Neural progenitor cell (in vitro differentiated cells): ENCODE results near the gene PTPRN2.

ENCODE experiments used
- EZH2phosphoT487 ChIP-seq: fragments of 200-600 bp; sonication (generic); IDR thresholded peaks from 2 replicates; pipeline ENCODE4 v1.6.1; 2017; ENCODE audit warnings: antibody characterized with exemption
- TF ChIP-seq, protein P1 (sequence below): fragments of 200-600 bp; sonication (generic); IDR thresholded peaks from 2 replicates; pipeline ENCODE4 v1.5.1; 2017; ENCODE audit warnings: antibody characterized with exemption, mild to moderate bottlenecking

- TF ChIP-seq, protein P1, sequence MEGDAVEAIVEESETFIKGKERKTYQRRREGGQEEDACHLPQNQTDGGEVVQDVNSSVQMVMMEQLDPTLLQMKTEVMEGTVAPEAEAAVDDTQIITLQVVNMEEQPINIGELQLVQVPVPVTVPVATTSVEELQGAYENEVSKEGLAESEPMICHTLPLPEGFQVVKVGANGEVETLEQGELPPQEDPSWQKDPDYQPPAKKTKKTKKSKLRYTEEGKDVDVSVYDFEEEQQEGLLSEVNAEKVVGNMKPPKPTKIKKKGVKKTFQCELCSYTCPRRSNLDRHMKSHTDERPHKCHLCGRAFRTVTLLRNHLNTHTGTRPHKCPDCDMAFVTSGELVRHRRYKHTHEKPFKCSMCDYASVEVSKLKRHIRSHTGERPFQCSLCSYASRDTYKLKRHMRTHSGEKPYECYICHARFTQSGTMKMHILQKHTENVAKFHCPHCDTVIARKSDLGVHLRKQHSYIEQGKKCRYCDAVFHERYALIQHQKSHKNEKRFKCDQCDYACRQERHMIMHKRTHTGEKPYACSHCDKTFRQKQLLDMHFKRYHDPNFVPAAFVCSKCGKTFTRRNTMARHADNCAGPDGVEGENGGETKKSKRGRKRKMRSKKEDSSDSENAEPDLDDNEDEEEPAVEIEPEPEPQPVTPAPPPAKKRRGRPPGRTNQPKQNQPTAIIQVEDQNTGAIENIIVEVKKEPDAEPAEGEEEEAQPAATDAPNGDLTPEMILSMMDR, result no peak
- no peak for TF ChIP-seq EZH2phosphoT487
Measured at GRCh38 chr7:158252081-158252836, 335.4 kb downstream of the PTPRN2 start.
